ENCODE results near the gene C1QTNF4.
A peak's percentile ranks its signal among the peaks of the same experiment; 100 is the strongest.

The C1QTNF4 gene

DNA sequence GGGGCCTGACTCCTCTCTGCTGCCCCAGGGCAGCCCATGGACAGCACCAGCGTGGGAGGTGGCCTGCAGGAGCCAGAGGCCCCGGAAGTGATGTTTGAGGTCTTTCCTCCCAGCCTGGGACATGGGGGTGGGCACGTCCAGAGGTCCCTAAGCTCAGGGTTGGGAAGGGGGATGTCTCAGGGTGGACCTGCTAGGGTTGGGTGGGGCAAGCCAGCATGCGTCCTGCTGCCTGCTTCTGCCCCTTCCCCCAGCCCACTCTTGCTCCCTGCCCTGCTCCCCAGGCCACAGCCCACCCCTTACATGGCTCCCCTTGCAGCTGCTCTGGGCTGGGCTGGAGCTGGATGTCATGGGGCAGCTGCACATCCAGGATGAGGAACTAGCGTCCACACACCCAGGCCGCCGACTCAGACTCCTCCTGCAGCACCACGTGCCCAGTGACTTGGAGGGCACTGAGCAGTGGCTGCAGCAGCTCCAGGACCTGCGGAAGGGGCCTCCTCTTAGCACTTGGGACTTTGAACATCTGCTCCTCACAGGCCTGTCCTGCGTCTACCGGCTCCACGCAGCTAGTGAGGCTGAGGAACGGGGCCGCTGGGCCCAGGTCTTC, 6.4 kb downstream of the C1QTNF4 start:
- no peak overlapping the region for H3K4me3 ChIP-seq (replicated peaks; ENCODE audit: low read depth, low read length)
- no peak for DNase-seq (ENCODE audit: low read depth)
- no peak for TF ChIP-seq CTCF (IDR thresholded peaks at IDR 0.05; ENCODE audit: low read length, missing control alignments)

GRCh38 chr11:47587039-47587716, 7.0 kb downstream of the C1QTNF4 start:
- TF ChIP-seq CTCF (IDR thresholded peaks at IDR 0.05; ENCODE audit: low read length, missing control alignments): no peak
- H3K4me3 ChIP-seq (replicated peaks; ENCODE audit: low read depth, low read length): no peak overlapping the region
- DNase-seq (ENCODE audit: low read depth): no peak

GRCh38 chr11:47586098-47586855, 7.9 kb downstream of the C1QTNF4 start, which contains the start of gene FAM180B:
Gene FAM180B (plus strand): TSS chr11:47586678. CDS start chr11:47586769, 91 bp downstream.
- TF ChIP-seq CTCF (IDR thresholded peaks at IDR 0.05; ENCODE audit: low read length, missing control alignments): no peak

GRCh38 chr11:47583844-47584243, 10.4 kb downstream of the C1QTNF4 start:
- no peak for TF ChIP-seq CTCF (IDR thresholded peaks at IDR 0.05; ENCODE audit: low read length, missing control alignments)
- H3K4me3 ChIP-seq (replicated peaks; ENCODE audit: low read depth, low read length): no peak overlapping the region
- no peak for DNase-seq (ENCODE audit: low read depth)

More at GRCh38 chr11:47586098-47586855, 7.9 kb downstream of the C1QTNF4 start, which contains the start of gene FAM180B:
- no peak for DNase-seq (ENCODE audit: low read depth)
- H3K4me3 ChIP-seq (replicated peaks; ENCODE audit: low read depth, low read length): no peak within 1 kb of the TSS

- DNase-seq (ENCODE audit: low read depth): peak; percentile 90
- H3K4me3 ChIP-seq (replicated peaks; ENCODE audit: low read depth, low read length): peak within 1 kb of the TSS; percentile 68
- TF ChIP-seq CTCF (IDR thresholded peaks at IDR 0.05; ENCODE audit: low read length, missing control alignments): no peak
Observed at GRCh38 chr11:47578524-47579494, 15.4 kb downstream of the C1QTNF4 start, which contains the start of the genes KBTBD4 and NDUFS3. Gene KBTBD4 (minus strand): TSS chr11:47578970. CDS start chr11:47578951, 19 bp downstream. Gene NDUFS3 (plus strand): TSS chr11:47579074. CDS start chr11:47579092, 18 bp downstream.

- peak overlapping the region; percentile 68 for H3K4me3 ChIP-seq (replicated peaks; ENCODE audit: low read depth, low read length)
- no peak for DNase-seq (ENCODE audit: low read depth)
- TF ChIP-seq CTCF (IDR thresholded peaks at IDR 0.05; ENCODE audit: low read length, missing control alignments): no peak
Observed at GRCh38 chr11:47577460-47578041, 16.7 kb downstream of the C1QTNF4 start.

Measured in fibroblast of pulmonary artery (primary cell).